Subcutaneous adipose tissue (tissue), 4 donors: ENCODE measurements around the gene YPEL4. TPM values are rescaled to one million over a fixed set of nuclear protein-coding genes. Genes with fewer than 3 reads are reported as not detected.

ENCODE experiments used
- CTCF ChIP-seq: fragments of 450-650 bp; IDR thresholded peaks from one replicate; pipeline ENCODE4 v1.5.1; 2016; ENCODE audit warnings: low read depth, mild to moderate bottlenecking, control low read depth, antibody characterized with exemption, moderate library complexity
- total RNA-seq, 4 donors: library from RNA; depleted of rRNA; stranded (reverse); fragments of >200 nt; gene quantifications; one replicate each; pipeline ENCODE4 v1.1.0, GENCODE V29; 2016

Gene YPEL4
- total RNA-seq, 4 donors from 2014 or later = 0.33 to 4.1 (median 2.2) TPM

- TF ChIP-seq CTCF = no peak
Measured at GRCh38 chr11:57635246-57635645, 14.5 kb downstream of the YPEL4 start.

- no peak for TF ChIP-seq CTCF
Measured at GRCh38 chr11:57634311-57634710, 15.4 kb downstream of the YPEL4 start.

GRCh38 chr11:57633394-57634070 lies 16.2 kb downstream of the YPEL4 start:
- no peak for TF ChIP-seq CTCF

GRCh38 chr11:57632116-57632515 lies 17.6 kb downstream of the YPEL4 start:
- TF ChIP-seq CTCF = no peak

GRCh38 chr11:57630171-57630570 lies 19.5 kb downstream of the YPEL4 start:
- no peak for TF ChIP-seq CTCF

- no peak for TF ChIP-seq CTCF
Measured at GRCh38 chr11:57626895-57627294, 22.8 kb downstream of the YPEL4 start.

- TF ChIP-seq CTCF = no peak
Measured at GRCh38 chr11:57624864-57625263, 24.8 kb downstream of the YPEL4 start.
